Fibroblast of skin of left quadriceps (primary cell): Measurements from ENCODE around the gene SEM1.
A peak's percentile ranks its signal among the peaks of the same experiment; 100 is the strongest.
"Not testable (repeated sequence)": the region's sequence is repeated elsewhere in the genome, so short reads cannot be mapped to it uniquely, and the experiment has no call there.

Experiments
- DNase-seq, 2 experiments: peaks; one replicate each; pipeline ENCODE4 v3.0.0-alpha.2; 2013; ENCODE audit warnings: low read depth in 2 of 2

The SEM1 gene

DNA sequence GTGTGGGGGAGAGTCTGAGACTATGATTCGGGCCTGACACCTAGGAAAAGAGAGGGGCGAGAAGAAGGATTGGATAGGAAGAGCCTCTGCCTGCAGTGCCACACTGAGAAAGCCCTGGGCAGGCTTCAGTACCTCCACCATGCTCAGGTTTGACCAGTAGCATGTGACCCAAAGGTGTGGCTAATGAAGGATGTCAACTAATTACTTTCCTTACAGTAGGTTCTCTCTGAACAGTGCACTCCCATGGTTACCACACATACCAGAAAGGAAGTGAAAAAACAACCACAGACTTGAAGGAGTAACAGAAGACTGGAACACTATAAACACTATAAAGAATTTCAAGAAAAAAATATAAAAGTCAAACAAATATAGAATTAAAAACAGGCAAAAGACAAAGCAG, 46.2 kb downstream of the SEM1 start:
- DNase-seq = no peak

DNA sequence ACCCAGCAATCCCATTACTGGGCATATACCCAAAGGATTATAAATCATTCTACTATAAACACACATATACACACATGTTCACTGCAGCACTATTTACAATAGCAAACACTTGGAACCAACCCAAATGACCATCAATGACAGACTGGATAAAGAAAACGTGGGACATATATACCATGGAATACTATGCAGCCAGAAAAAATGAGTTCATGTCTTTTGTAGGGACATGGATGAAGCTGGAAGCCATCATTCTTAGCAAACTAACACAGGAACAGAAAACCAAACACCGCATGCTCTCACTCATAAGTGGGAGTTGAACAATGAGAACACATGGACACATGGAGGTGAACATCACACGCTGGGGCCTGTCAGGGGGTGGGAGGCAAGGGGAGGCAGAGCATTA, 47.5 kb downstream of the SEM1 start:
- DNase-seq = not testable (repeated sequence)

- no peak for DNase-seq
Measured at GRCh38 chr7:96658022-96658412, 51.6 kb downstream of the SEM1 start.

- DNase-seq = no peak
Measured at GRCh38 chr7:96657347-96658021, 52.2 kb downstream of the SEM1 start.

GRCh38 chr7:96655956-96656355, 53.7 kb downstream of the SEM1 start:
- DNase-seq = no peak

GRCh38 chr7:96654630-96655188, 54.9 kb downstream of the SEM1 start:
- no peak for DNase-seq

- DNase-seq = peak; percentile 3 to 5
Measured at GRCh38 chr7:96649981-96650380, 59.7 kb downstream of the SEM1 start.

GRCh38 chr7:96648784-96649183, 60.9 kb downstream of the SEM1 start:
- no peak for DNase-seq

DNA sequence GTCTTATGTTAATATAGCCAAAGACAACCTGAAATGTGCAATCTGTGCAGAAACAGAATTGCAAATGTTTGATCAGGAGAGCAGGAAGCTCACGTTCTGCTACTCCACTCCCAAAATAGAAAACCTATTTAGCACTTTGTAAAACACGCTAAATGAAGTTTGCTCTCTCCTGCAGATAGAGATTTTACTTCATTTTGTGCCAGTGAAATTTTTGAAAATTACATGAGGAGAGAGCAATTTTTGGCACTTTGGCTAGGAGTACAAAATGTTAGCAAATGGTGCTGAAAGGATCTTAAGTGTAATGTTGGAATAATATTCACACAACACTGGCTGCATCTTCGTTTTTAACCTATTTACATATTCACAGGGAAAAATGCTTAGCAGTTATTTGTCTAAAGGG, 61.9 kb downstream of the SEM1 start:
- no peak for DNase-seq

- DNase-seq = no peak
Measured at GRCh38 chr7:96645084-96645483, 64.6 kb downstream of the SEM1 start.

- DNase-seq = not testable (repeated sequence)
Measured at GRCh38 chr7:96643436-96643835, 66.2 kb downstream of the SEM1 start.

- DNase-seq = no peak
Measured at GRCh38 chr7:96640054-96640453, 69.6 kb downstream of the SEM1 start.
